HepG2 (cell line): ENCODE measurements around the gene LSM14B. TPM values are rescaled to one million over a fixed set of nuclear protein-coding genes. Genes with fewer than 3 reads are reported as not detected.

Experiments
- ATAD3A ChIP-seq: sonication (generic); formaldehyde crosslinking; IDR thresholded peaks from 2 replicates; pipeline ENCODE4 v1.4.0; 2020; ENCODE audit warnings: missing genetic modification reagents
- FOXC1 ChIP-seq: sonication (generic); formaldehyde crosslinking; IDR thresholded peaks from 2 replicates; pipeline ENCODE4 v1.8.0; 2022; ENCODE audit warnings: mild to moderate bottlenecking, missing genetic modification reagents, borderline replicate concordance
- HNRNPLL ChIP-seq: fragments of 200-400 bp; formaldehyde crosslinking; IDR thresholded peaks from 2 replicates; pipeline ENCODE4 v1.6.1; 2017; ENCODE audit warnings: mild to moderate bottlenecking, low read depth, low read length; ENCODE audit not compliant: poor library complexity, severe bottlenecking
- KMT2A ChIP-seq: sonication (generic); formaldehyde crosslinking; IDR thresholded peaks from 2 replicates; pipeline ENCODE4 v1.4.0; 2020; ENCODE audit warnings: missing genetic modification reagents
- MXD4 ChIP-seq: IDR thresholded peaks from 2 replicates; pipeline ENCODE4 v1.6.1; 2016; ENCODE audit warnings: mild to moderate bottlenecking, missing biosample characterization, missing genetic modification reagents
- NFIC ChIP-seq: IDR thresholded peaks from 2 replicates; pipeline ENCODE4 v1.6.1; 2012; ENCODE audit warnings: mild to moderate bottlenecking, low read length, inconsistent platforms
- POLR2G ChIP-seq: fragments of 200-400 bp; formaldehyde crosslinking; IDR thresholded peaks from 2 replicates; pipeline ENCODE4 v1.6.1; 2018; ENCODE audit warnings: mild to moderate bottlenecking, low read depth, low read length, moderate library complexity
- RFXAP ChIP-seq: sonication (generic); formaldehyde crosslinking; IDR thresholded peaks from 2 replicates; pipeline ENCODE4 v1.4.0; 2020; ENCODE audit warnings: missing genetic modification reagents, borderline replicate concordance
- TCF7L2 ChIP-seq: IDR thresholded peaks from 2 replicates; pipeline ENCODE4 v1.6.1; 2011; ENCODE audit warnings: mild to moderate bottlenecking, low read depth, low read length, moderate library complexity
- TEAD2 ChIP-seq: sonication (generic); formaldehyde crosslinking; IDR thresholded peaks from 2 replicates; pipeline ENCODE4 v1.9.0; 2021; ENCODE audit warnings: missing genetic modification reagents
- TEAD3 ChIP-seq: optimal IDR thresholded peaks from 2 replicates; pipeline ENCODE3; 2016; ENCODE audit warnings: borderline replicate concordance
- ZNF138 ChIP-seq: sonication (generic); formaldehyde crosslinking; IDR thresholded peaks from 2 replicates; pipeline ENCODE4 v1.5.0; 2020; ENCODE audit warnings: mild to moderate bottlenecking, low read depth, missing genetic modification reagents
- ZNF230 ChIP-seq: sonication (generic); formaldehyde crosslinking; IDR thresholded peaks from 2 replicates; pipeline ENCODE4 v1.4.0; 2020; ENCODE audit warnings: mild to moderate bottlenecking, missing genetic modification reagents
- ZNF563 ChIP-seq: sonication (generic); formaldehyde crosslinking; IDR thresholded peaks from 2 replicates; pipeline ENCODE4 v1.8.0; 2022; ENCODE audit warnings: mild to moderate bottlenecking, moderate library complexity, missing genetic modification reagents
- ZNF768 ChIP-seq: sonication (generic); formaldehyde crosslinking; IDR thresholded peaks from 2 replicates; pipeline ENCODE4 v1.4.0; 2020; ENCODE audit warnings: missing genetic modification reagents
- ZNF790 ChIP-seq: sonication (generic); formaldehyde crosslinking; IDR thresholded peaks from 2 replicates; pipeline ENCODE4 v1.8.0; 2022; ENCODE audit warnings: missing genetic modification reagents, mild to moderate bottlenecking, borderline replicate concordance
- polyA plus RNA-seq, 8 experiments: library from polyadenylated mRNA; depleted of rRNA in 3 of 8; stranded (reverse) in 7 of 8; unstranded in 1 of 8; fragments of >200 nt; fragmentation: Illumina TruSeq in 4 of 8; extraction: Trizol in 4 of 8; gene quantifications; 2 replicates each; pipeline versions ENCODE4 v1.2.1 to v1.2.3, GENCODE V29; 2011 to 2016; ENCODE audit warnings: low read depth in 4 of 8, missing spikeins in 1 of 8, mixed read lengths in 1 of 8; ENCODE audit not compliant: insufficient read depth in 1 of 8
- total RNA-seq, 5 experiments: library from RNA; depleted of rRNA; stranded (reverse); fragments of >200 nt; fragmentation: Illumina TruSeq; extraction: Trizol; gene quantifications; 2 replicates each; pipeline ENCODE4 v1.2.3, GENCODE V29; 2016; ENCODE audit warnings: low read depth in 1 of 5
- TF ChIP-seq, protein P1 (sequence below): sonication (generic); formaldehyde crosslinking; IDR thresholded peaks from 2 replicates; pipeline ENCODE4 v1.5.0; 2020; ENCODE audit warnings: mild to moderate bottlenecking, missing genetic modification reagents, borderline replicate concordance
- TF ChIP-seq, protein P2 (sequence below): sonication (generic); formaldehyde crosslinking; IDR thresholded peaks from 2 replicates; pipeline ENCODE4 v1.8.1; 2023; ENCODE audit warnings: mild to moderate bottlenecking, missing genetic modification reagents
- TF ChIP-seq, protein P3 (sequence below): sonication (generic); formaldehyde crosslinking; IDR thresholded peaks from 2 replicates; pipeline ENCODE4 v1.4.0; 2020; ENCODE audit warnings: missing genetic modification reagents
- TF ChIP-seq, protein P4 (sequence below), 2 experiments: fragments of 450-650 bp in 1 of 2; sonication (generic) in 1 of 2; formaldehyde crosslinking in 1 of 2; IDR thresholded peaks; 2 replicates each; pipeline versions ENCODE4 v1.6.1 to v1.8.0; 2016 to 2022; ENCODE audit warnings: antibody characterized with exemption in 1 of 2, mild to moderate bottlenecking in 1 of 2, missing genetic modification reagents in 1 of 2

LSM14B gene
- total and polyA plus RNA-seq, 2 of the 13 experiments (the other 11 are each of a cell fraction or from before 2014, with no cell fraction given): 43.3 to 79.2 TPM

DNA sequence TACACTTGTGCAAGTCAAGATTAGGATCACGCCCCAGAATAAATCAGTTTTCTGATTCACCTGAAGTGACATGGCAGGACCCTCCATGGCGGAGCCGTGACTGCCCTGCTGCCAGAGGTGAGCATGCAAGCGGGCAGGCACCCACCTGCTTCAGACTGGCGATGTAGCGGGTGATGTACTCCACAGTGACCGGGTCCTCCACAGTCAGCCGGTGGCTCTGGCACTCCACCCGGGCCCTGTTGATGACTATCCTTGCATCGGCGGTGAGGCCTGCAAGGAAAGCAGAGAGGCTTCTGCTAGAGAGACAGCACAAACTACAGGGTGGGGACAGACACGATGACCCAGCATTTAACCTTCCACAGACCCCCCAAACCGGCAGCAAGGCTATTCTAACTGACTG is 17.4 kb downstream of the LSM14B start (continued):
- TF ChIP-seq, protein P1, sequence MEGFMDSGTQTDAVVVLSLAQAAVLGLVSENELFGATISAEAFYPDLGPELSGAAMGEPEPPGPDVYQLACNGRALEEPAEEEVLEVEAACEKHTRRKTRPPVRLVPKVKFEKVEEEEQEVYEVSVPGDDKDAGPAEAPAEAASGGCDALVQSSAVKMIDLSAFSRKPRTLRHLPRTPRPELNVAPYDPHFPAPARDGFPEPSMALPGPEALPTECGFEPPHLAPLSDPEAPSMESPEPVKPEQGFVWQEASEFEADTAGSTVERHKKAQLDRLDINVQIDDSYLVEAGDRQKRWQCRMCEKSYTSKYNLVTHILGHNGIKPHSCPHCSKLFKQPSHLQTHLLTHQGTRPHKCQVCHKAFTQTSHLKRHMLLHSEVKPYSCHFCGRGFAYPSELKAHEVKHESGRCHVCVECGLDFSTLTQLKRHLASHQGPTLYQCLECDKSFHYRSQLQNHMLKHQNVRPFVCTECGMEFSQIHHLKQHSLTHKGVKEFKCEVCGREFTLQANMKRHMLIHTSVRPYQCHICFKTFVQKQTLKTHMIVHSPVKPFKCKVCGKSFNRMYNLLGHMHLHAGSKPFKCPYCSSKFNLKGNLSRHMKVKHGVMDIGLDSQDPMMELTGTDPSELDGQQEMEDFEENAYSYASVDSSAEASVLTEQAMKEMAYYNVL (CRISPR knock-in tag): no peak
- peak; percentile 55; the same call in 1 of the 2 replicates for TF ChIP-seq ZNF768 (CRISPR knock-in tag)
- TF ChIP-seq, protein P2, sequence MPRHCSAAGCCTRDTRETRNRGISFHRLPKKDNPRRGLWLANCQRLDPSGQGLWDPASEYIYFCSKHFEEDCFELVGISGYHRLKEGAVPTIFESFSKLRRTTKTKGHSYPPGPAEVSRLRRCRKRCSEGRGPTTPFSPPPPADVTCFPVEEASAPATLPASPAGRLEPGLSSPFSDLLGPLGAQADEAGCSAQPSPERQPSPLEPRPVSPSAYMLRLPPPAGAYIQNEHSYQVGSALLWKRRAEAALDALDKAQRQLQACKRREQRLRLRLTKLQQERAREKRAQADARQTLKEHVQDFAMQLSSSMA: no peak
- TF ChIP-seq, protein P3, sequence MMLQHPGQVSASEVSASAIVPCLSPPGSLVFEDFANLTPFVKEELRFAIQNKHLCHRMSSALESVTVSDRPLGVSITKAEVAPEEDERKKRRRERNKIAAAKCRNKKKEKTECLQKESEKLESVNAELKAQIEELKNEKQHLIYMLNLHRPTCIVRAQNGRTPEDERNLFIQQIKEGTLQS (CRISPR knock-in tag): no peak
- no peak for TF ChIP-seq ATAD3A (CRISPR knock-in tag)
- TF ChIP-seq TCF7L2: no peak
- no peak for TF ChIP-seq RFXAP (CRISPR knock-in tag)
- no peak for TF ChIP-seq KMT2A
- no peak for TF ChIP-seq ZNF230
- no peak for TF ChIP-seq NFIC
- TF ChIP-seq FOXC1: no peak
- TF ChIP-seq, protein P4, sequence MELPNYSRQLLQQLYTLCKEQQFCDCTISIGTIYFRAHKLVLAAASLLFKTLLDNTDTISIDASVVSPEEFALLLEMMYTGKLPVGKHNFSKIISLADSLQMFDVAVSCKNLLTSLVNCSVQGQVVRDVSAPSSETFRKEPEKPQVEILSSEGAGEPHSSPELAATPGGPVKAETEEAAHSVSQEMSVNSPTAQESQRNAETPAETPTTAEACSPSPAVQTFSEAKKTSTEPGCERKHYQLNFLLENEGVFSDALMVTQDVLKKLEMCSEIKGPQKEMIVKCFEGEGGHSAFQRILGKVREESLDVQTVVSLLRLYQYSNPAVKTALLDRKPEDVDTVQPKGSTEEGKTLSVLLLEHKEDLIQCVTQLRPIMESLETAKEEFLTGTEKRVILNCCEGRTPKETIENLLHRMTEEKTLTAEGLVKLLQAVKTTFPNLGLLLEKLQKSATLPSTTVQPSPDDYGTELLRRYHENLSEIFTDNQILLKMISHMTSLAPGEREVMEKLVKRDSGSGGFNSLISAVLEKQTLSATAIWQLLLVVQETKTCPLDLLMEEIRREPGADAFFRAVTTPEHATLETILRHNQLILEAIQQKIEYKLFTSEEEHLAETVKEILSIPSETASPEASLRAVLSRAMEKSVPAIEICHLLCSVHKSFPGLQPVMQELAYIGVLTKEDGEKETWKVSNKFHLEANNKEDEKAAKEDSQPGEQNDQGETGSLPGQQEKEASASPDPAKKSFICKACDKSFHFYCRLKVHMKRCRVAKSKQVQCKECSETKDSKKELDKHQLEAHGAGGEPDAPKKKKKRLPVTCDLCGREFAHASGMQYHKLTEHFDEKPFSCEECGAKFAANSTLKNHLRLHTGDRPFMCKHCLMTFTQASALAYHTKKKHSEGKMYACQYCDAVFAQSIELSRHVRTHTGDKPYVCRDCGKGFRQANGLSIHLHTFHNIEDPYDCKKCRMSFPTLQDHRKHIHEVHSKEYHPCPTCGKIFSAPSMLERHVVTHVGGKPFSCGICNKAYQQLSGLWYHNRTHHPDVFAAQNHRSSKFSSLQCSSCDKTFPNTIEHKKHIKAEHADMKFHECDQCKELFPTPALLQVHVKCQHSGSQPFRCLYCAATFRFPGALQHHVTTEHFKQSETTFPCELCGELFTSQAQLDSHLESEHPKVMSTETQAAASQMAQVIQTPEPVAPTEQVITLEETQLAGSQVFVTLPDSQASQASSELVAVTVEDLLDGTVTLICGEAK (IDR thresholded peaks at IDR 0.05): no peak
- TF ChIP-seq, protein P4 (CRISPR knock-in tag; IDR thresholded peaks at IDR 0.05): no peak
- TF ChIP-seq MXD4 (CRISPR knock-in tag): no peak
- no peak for TF ChIP-seq TEAD2 (CRISPR knock-in tag)
- 0 out of 2 replicates have a peak, but pooled peaks have one; percentile 18 for TF ChIP-seq POLR2G
- no peak for TF ChIP-seq ZNF563 (CRISPR knock-in tag)
- no peak for TF ChIP-seq ZNF138 (CRISPR knock-in tag)
- no peak for TF ChIP-seq HNRNPLL
- TF ChIP-seq TEAD3 (CRISPR knock-in tag): no peak
- no peak for TF ChIP-seq ZNF790
